GM23248 (cell line): ENCODE data around the gene PCLAF.

Source experiments
- EZH2 ChIP-seq: fragments of 200-600 bp; sonication (generic); IDR thresholded peaks from 2 replicates; pipeline ENCODE4 v1.6.1; 2018; ENCODE audit warnings: antibody characterized with exemption, mild to moderate bottlenecking; ENCODE audit not compliant: insufficient read depth, poor library complexity, severe bottlenecking
- EZH2phosphoT487 ChIP-seq: fragments of 200-600 bp; sonication (generic); IDR thresholded peaks from 2 replicates; pipeline ENCODE4 v1.6.1; 2018; ENCODE audit warnings: antibody characterized with exemption, moderate library complexity, mild to moderate bottlenecking, low read depth; ENCODE audit not compliant: insufficient read depth

DNA sequence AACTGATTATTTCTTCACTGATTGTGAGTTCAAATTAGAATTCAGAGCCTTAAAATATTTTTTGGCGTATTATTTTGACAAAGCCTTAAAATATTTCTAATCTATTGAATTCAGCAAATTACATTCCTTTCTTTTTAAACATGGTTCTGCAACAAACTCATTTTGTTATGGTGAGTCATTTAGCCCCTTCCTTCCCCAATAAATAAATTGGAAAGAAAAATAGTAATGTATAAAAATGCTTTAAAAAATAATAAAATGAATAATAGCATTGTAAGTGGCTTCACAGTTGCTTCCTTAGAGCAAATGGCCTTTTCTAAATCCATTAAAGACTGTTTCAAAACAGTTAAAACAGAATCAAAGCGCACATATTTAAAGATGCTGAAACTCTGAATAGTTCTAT is 37.4 kb downstream of the PCLAF start:
- TF ChIP-seq EZH2 (no peak), EZH2phosphoT487 (no peak)
